Astrocyte of the spinal cord (primary cell): Measurements from ENCODE around the gene HID1.

ENCODE experiments used
- DNase-seq: peaks from one replicate; pipeline ENCODE4 v3.0.0; 2011; ENCODE audit warnings: low read depth, low spot score
- H3K4me3 ChIP-seq: 2 replicates; pipeline ENCODE4 v1.5.1; 2011; ENCODE audit warnings: low read depth, mild to moderate bottlenecking, low read length, moderate library complexity
- in situ Hi-C: cut with HindIII; loops from 2 replicates; pipeline ENCODE4 v1.10.0; 2017; ENCODE audit warnings: low sequenced_read_pairs
- TF ChIP-seq, protein P1 (sequence below): IDR thresholded peaks from 2 replicates; pipeline ENCODE4 v1.5.1; 2012; ENCODE audit warnings: low read depth, mild to moderate bottlenecking, low read length, inconsistent platforms

The HID1 gene

DNA sequence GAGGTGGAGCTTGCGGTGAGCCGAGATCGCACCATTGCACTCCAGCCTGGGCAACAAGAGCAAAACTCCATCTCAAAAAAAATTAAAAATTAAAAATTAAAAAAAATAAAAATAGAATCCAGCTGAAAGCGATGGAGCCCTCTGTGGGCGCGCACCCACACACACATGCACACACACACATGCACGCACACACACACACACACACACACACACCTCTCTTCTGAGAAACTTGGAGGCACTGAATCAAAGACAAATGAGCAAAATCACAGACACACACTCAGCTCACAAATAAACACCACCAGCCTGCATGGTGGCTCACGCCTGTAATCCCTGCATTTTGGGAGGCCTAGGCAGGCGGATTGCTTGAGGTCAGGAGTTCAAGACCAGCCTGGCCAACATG is 69.5 kb downstream of the HID1 start:
- TF ChIP-seq, protein P1, sequence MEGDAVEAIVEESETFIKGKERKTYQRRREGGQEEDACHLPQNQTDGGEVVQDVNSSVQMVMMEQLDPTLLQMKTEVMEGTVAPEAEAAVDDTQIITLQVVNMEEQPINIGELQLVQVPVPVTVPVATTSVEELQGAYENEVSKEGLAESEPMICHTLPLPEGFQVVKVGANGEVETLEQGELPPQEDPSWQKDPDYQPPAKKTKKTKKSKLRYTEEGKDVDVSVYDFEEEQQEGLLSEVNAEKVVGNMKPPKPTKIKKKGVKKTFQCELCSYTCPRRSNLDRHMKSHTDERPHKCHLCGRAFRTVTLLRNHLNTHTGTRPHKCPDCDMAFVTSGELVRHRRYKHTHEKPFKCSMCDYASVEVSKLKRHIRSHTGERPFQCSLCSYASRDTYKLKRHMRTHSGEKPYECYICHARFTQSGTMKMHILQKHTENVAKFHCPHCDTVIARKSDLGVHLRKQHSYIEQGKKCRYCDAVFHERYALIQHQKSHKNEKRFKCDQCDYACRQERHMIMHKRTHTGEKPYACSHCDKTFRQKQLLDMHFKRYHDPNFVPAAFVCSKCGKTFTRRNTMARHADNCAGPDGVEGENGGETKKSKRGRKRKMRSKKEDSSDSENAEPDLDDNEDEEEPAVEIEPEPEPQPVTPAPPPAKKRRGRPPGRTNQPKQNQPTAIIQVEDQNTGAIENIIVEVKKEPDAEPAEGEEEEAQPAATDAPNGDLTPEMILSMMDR, result no peak
- H3K4me3 ChIP-seq, result no peak overlapping the region
- no peak for DNase-seq
- in situ Hi-C loops, result no loop called here

DNA sequence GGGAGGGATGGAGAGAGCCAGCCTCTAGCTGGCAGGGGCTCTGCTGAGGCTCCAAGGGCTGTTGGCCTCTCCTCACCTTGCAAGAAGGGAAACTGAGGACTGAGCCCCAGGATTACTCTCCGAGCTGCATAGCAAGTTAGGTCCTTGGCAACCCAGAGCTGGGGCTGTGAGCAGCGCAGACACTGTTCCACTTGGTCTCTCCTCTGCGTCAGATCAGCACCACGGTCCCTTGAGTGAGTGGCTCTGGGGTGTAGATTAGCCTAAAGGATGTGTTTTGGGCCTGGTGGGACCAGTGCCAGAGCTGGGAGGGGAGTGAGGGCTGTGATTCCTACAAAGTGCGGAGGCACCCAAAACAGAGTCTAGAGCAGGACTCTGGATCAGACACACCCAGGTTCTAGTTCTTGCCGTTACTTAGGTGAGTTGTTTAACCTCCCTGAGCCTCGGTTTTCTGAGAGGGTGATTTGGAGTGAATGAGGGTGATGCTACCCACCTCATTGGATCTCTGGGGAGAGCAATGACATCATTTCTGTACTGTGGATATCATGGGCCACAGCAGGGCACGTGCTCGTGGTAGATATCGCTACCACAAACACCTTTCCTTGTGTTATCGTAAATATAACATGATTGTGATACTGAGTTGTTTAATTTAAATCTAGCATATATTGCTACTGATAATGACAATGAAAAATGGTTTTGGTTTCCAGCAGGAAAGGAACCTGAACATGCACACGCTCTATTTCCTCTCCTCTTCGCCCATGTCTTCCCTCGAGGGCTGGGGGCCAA is 71.0 kb downstream of the HID1 start:
- H3K4me3 ChIP-seq, result no peak overlapping the region
- TF ChIP-seq, protein P1, result no peak
- in situ Hi-C loops, result no loop called here
- no peak for DNase-seq
